ENCODE results near the gene PPM1L.

The PPM1L gene

DNA sequence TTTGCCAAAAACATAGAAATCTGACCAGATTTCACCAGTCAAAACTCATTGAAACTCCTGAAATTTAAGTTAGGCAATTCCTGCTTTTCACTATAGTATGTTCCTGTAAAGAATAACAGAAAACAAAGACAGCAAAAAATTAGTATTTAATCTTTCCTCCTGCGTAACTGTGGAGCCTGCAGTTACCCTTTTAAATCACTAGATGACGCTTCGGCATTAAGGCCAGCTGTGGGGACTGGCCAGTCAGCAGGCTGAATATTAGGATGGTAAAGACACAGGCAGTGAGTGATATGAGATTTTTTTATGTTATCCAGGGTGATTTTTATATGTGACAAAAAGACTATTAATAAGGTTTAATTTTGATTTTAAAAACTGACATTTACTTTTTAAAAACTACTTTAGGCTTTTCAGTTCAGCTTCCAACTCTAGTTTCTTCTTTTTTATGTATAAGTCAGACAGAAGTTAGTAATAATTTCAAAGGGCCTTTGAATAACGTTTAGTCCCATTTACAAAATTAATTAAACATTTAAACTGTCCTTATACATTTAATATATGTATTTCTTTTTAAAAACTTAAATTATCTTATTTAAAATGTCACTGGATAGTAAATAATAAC, 165.1 kb downstream of the PPM1L start:
- TF ChIP-seq, protein P1, sequence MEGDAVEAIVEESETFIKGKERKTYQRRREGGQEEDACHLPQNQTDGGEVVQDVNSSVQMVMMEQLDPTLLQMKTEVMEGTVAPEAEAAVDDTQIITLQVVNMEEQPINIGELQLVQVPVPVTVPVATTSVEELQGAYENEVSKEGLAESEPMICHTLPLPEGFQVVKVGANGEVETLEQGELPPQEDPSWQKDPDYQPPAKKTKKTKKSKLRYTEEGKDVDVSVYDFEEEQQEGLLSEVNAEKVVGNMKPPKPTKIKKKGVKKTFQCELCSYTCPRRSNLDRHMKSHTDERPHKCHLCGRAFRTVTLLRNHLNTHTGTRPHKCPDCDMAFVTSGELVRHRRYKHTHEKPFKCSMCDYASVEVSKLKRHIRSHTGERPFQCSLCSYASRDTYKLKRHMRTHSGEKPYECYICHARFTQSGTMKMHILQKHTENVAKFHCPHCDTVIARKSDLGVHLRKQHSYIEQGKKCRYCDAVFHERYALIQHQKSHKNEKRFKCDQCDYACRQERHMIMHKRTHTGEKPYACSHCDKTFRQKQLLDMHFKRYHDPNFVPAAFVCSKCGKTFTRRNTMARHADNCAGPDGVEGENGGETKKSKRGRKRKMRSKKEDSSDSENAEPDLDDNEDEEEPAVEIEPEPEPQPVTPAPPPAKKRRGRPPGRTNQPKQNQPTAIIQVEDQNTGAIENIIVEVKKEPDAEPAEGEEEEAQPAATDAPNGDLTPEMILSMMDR (conservative IDR thresholded peaks at IDR 0.05) = peak; percentile 98
- H3K27ac ChIP-seq = no peak overlapping the region

- TF ChIP-seq, protein P1 (conservative IDR thresholded peaks at IDR 0.05) = no peak
- no peak overlapping the region for H3K27ac ChIP-seq
Observed at GRCh38 chr3:160924776-160925175, 168.7 kb downstream of the PPM1L start.

DNA sequence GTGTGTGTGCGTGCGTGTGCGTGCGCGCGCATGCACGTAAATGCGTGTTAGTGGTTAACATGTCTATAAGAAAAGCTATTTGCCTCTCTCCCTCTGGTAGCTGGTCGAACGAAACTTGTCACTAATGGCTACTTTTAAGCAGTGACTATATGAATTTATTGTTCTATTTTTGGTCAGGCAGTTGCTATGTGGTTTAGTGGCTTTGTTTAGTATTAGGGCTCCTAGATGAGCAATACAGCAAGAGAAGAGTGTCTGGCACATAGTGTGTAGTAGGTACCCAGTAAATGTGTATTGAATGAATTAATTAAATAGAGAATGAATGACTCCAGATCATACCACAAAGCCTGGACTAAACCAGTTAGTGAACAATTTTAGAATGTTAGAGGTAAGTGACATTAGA, 171.6 kb downstream of the PPM1L start:
- H3K27ac ChIP-seq = no peak overlapping the region
- TF ChIP-seq, protein P1 (conservative IDR thresholded peaks at IDR 0.05) = no peak

DNA sequence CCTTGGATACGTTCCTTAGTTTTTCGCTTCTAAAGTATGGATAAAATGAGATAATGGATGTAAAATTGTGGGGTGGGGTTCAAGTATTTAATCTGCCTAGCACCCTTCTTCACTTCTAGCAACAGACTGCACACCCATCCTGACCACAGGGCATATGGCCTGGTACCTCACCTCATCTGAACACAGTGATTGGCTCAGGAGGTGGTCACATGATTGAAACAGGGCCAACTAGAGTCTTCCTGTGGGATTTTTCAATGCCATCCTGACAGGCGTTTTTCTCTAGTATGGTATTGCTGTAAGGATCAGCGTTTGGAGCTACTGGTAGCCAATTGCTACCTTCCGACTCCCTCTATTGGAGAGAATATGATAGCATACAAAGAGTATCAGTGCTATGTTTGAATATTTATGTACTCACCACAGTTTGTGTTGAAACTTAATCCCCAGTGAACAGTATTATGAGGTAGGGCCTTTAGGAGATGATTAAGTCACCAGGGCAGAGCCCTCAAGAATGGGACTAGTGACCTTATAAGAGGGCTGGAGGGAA, 172.2 kb downstream of the PPM1L start:
- no peak overlapping the region for H3K27ac ChIP-seq
- TF ChIP-seq, protein P1 (conservative IDR thresholded peaks at IDR 0.05) = no peak

DNA sequence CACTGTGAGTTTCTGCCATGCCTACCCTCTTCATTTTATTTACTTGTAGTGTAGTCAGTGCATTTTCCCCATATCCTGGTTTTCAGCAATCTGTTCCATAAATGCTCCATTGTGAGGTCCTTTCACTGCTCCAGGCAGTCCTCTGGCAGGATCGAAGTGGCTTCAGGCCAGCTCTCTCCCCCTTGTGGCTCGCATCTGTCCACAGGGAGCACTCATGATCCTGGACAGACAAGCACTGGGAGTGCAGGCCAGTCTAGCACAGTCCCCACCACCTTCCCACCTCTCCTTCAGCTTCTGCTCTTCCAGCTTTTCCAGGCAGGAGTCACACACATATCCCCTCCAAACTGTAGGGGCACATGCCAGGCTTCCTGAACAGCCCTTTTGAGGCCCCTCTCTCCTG, 173.6 kb downstream of the PPM1L start:
- TF ChIP-seq, protein P1 (conservative IDR thresholded peaks at IDR 0.05) = peak; percentile 45; the same call in 1 of the 2 replicates
- no peak overlapping the region for H3K27ac ChIP-seq

DNA sequence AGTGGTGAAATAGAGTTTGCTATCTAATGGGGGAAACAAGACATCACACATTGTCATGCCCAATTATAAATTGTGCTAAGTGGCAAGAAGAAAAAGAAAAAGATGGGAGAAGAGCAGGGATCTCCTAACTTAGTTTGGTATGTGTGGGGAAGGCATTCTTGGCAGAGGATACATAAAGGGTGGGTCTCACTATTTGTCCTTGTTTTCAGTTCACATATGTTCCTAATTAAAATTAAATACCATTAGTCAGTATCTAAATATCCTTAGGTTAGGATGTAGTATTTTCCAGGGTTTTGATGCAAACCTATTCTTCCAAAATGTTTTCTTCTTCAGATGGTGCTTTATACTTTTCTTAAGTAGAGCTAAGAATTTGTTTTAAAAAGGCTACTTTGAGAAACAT, 175.4 kb downstream of the PPM1L start:
- TF ChIP-seq, protein P1 (conservative IDR thresholded peaks at IDR 0.05) = no peak
- no peak overlapping the region for H3K27ac ChIP-seq

DNA sequence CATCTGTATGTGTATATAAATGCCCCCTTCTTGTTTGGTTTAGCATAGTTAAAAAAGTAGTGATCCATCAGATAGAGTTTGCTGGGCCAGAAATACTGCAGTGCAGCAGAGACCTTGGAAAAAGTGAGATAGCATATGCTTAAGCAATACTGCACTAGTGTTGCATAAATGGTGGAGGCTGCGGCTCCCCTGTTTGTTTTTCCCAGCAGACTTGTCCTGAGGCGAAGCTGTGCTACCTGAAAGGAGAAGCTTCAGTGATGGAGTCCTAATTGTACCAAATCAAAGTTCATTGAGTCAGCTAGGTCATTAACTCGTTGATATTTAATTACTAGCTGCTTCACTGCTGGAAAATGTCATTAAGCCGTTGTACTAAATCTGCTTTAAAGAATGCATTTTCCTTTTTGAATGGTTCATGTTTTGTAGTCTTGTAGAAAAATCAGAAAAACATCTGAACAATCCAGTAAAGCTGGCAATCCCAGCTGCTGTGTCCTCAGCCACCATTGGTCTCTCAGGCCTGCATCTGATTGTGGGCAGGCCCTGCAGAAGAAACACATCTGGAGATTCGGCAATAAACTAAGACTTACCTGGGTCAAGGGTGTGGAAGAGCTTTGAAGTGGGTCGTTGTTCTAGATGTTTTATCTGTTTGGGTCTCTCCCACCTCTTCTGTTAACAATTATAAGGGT, 179.5 kb downstream of the PPM1L start:
- TF ChIP-seq, protein P1 (conservative IDR thresholded peaks at IDR 0.05) = no peak
- H3K27ac ChIP-seq = no peak overlapping the region
